Measurements from ENCODE around the gene ANO9.
"Not testable (repeated sequence)": the region's sequence is repeated elsewhere in the genome, so short reads cannot be mapped to it uniquely, and the experiment has no call there.

ANO9 gene

DNA sequence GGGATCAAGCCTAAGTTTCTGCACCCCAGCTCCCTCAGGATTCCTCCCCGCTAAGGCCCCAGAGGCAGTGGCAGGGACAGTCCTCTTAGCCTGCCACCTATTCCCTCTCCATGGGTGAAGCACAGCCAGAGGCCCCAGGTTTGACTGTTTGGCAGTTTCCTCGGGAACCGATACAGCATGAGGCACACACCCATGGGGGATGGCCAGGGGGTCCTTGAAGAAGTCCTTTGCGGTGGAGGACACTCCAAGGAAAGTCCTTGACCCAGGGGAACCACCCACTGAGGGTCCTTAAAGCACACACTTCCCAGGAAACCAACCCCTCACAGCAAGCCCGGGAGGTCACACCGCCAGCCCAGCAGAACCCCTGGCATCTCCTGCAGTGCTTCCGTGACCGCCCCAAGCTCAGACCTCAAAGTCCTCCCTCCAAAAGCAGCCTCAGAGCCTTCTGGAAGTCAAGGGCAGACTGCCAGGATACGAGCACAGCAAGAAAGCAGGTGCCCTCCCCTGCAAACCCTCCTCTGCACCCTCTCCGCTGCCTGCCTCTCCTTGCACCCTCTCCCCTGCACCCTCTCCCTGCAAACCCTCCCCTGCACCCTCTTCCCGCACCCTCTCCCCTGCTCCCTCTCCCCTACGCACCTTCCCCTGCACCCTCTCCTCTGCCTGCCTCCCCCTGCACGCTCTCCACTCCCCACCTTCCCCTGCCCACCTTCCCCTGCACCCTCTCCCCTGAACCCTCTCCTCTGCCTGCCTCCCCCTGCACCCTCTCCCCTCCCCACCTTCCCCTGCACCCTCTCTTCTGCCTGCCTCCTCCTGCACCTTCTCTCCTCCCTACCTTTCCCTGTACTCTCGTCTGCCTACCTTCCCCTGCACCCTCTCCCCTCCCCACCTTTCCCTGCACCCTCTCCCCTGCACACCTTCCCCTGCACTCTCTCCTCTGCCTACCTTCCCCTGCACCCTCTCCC is 28.4 kb downstream of the ANO9 start:
- no peak for DNase-seq

DNA sequence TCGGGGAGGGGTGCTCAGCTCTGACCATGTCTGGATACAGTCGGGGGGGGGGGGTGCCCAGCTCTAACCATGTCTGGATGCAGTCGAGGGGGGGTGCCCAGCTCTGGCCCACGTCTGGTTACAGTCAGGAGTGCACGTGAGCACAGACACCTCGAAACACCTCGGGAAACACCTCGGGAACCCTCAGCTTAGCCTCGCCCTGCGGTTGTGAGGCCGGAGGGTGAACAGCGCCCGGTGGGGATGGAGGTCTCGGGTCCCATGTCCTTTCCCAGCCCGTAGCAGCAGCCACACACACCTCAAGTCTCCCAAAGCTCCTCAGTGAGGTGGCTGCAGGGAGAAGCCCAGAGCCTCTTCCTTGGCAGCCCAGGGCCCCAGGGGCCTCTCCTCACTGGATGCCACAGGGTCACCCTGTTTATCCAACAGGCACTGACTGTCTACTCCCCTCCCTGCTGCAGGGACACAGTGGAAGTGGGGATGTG is 29.1 kb downstream of the ANO9 start:
- no peak for DNase-seq

- DNase-seq = not testable (repeated sequence)
These were observed 30.3 kb downstream of the ANO9 start for GRCh38 chr11:411520-411919.

DNA sequence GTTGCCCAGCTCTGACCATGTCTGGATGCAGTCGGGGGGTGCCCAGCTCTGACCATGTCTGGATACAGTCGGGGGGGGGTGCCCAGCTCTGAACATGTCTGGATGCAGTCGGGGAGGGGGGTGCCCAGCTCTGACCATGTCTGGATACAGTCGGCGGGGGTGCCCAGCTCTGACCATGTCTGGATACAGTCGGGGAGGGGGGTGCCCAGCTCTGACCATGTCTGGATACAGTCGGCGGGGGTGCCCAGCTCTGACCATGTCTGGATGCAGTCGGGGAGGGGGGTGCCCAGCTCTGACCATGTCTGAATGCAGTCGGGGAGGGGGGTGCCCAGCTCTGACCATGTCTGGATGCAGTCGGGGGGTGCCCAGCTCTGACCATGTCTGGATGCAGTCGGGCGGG is 31.1 kb downstream of the ANO9 start:
- not testable (repeated sequence) for DNase-seq

DNA sequence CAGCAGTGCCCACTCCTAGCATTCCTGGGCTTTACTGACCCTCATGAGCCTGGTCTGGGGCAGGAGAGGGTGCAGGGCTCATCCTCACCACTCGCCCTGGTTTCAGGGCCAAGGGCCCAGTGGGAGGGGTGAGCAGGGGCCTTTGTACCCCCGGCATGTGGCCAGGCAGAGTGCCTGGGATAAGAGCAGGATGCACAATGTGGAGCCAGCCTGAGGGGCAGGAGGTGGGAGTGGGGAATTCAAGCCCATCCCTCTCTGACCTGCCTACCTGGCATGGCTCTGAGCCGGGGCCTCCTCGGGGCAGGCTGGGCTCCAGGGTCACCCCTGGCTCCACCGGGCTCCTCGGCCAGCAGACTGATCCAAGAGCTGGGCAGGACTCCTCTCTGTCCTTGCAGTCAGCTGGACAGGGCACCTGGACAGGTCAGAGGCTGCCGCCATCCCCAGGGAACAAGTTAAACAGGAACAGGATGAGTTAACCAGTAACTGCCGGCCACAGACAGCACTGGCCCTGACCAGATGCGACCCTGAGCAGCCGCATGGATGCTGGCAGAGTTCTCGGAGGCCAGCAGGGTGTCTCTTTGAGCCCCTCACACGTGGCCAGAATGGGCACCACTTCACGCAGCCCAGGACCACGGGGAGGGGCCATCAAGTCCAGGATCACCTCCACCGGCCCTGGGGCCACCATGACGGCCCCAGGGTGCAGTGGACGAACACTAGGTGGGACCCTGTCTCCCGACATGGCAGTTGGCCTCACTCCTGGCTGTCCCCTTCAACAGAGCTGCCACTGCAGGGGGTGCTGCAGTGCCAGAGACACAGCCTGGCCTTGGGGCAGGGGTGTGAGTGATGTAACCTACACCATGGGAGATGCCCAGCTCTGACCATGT is 32.0 kb downstream of the ANO9 start:
- DNase-seq = no peak

DNA sequence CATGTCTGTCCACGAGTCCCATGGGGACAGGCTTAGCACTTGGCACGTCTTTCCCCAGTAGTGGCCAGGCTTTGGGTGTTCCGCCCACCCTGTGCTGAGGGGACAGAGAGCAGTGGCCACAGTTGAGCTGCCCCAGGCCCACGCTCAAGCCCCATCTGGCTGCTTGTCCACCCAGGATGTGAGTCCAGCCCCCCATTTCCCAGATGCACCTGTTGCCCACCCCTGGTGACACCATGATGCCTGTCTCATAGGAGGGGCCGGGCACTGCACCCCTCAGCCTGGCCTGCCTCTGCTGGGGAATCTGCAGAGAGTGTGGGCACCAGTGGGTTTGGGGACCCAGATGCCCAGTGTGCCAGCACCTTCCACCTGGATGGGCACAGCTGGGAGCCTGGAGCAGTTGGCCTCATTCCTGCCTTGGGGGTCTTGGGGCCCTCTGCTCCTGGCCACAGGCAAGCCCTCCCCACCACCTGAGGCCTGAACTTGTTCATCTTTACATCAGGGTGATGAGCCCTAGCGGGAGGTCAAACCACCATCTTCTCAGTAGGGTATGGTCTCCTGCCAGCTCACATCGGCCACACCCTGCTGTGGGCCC is 32.7 kb downstream of the ANO9 start:
- DNase-seq = no peak

- DNase-seq = no peak
These were observed 33.4 kb downstream of the ANO9 start for GRCh38 chr11:408154-409007.

DNA sequence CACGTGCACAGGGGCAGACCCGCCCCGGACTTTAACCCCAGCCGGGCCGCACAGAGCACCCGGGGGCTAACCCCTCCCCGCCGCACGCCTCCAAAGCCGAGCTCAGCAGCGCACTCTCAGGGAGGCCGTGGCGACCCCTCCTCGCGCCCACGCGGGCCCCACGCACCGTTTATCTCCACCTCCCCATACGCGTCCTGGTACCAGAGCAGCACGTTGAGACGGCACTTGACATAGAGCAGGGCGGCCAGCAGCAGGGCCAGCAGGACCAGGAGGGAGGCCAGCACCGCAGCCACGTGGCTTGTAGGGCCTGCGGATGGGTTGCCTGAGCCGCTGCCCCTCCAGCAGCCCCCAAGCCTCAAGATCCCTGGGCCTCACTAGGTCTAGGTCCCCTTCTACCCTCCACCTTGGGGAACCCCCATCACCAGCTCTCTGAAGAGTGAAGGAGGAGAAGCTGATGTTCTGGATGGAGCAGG is 34.1 kb downstream of the ANO9 start:
- DNase-seq = no peak

GRCh38 chr11:406796-407650 is 34.8 kb downstream of the ANO9 start:
- no peak for DNase-seq

- no peak for DNase-seq
These were observed 35.6 kb downstream of the ANO9 start for GRCh38 chr11:405954-406795.

GRCh38 chr11:405323-405953 is 36.4 kb downstream of the ANO9 start:
- DNase-seq = no peak

GRCh38 chr11:404551-405264 is 37.1 kb downstream of the ANO9 start:
- no peak for DNase-seq

- no peak for DNase-seq
These were observed 37.9 kb downstream of the ANO9 start for GRCh38 chr11:403761-404431.

DNA sequence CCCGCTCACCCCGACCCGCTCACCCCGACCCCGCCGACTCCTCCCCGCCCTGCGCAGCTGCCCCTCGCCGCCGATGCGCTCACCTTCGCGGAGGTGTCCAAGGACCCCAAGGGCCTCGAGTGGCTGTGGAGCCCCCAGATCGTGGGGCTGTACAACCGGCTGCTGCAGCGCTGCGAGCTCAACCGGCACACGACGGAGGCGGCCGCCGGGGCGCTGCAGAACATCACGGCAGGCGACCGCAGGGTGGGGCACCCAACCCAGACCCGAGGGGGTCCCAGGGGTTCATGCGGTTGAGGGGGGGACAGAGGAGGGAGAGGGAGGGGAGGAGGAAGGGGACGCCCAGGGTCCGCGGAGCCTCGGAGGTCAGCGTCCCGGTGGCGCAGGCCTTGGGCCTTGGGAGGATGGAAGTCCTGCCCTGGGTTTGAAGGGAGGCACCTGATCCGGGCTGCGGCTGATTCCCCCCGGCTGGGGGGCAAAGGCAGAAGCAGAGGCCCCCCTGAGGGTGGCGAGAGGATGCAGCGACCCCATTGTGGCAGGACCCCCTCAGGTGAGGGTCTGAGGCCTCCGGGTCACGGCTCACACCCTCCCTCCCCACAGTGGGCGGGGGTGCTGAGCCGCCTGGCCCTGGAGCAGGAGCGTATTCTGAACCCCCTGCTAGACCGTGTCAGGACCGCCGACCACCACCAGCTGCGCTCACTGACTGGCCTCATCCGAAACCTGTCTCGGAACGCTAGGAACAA is 38.6 kb downstream of the ANO9 start:
- DNase-seq = no peak

- DNase-seq = not testable (repeated sequence)
These were observed 40.6 kb downstream of the ANO9 start for GRCh38 chr11:401196-401595.

- no peak for DNase-seq
These were observed 41.5 kb downstream of the ANO9 start for GRCh38 chr11:400241-400689.

DNA sequence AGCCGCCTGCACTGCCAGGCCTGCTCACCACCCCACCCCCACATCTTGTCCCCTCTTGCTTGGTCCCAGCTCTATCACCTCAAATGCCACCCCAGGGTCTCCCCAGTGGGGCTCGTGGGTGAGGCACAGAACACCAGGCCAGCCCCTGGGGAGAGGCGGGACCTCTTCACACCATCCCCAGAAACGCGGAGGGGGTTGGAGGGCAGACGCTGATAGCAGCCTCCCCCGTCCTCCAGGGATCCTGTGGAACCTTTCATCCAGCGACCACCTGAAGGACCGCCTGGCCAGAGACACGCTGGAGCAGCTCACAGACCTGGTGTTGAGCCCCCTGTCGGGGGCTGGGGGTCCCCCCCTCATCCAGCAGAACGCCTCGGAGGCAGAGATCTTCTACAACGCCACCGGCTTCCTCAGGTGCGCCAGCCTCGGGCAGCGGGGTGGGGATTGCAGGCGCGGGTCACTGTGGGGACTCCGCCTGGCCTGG is 42.0 kb downstream of the ANO9 start:
- DNase-seq = no peak

All from NCI-H2227 treated with DMSO at 0.1 percent for 48 hours (cell line).